Hematopoietic multipotent progenitor cell treated with erythropoietin and hydrocortisone succinate and interleukin-3 and kit ligand, for 15 days (in vitro differentiated cells): Measurements from ENCODE around the gene ALDH1L2.

ENCODE experiments used
- DNase-seq: peaks from one replicate; pipeline ENCODE4 v3.0.0-alpha.2; 2015; ENCODE audit warnings: low spot score

The ALDH1L2 gene

GRCh38 chr12:105032703-105033357 lies 51.4 kb downstream of the ALDH1L2 start:
- no peak for DNase-seq

DNA sequence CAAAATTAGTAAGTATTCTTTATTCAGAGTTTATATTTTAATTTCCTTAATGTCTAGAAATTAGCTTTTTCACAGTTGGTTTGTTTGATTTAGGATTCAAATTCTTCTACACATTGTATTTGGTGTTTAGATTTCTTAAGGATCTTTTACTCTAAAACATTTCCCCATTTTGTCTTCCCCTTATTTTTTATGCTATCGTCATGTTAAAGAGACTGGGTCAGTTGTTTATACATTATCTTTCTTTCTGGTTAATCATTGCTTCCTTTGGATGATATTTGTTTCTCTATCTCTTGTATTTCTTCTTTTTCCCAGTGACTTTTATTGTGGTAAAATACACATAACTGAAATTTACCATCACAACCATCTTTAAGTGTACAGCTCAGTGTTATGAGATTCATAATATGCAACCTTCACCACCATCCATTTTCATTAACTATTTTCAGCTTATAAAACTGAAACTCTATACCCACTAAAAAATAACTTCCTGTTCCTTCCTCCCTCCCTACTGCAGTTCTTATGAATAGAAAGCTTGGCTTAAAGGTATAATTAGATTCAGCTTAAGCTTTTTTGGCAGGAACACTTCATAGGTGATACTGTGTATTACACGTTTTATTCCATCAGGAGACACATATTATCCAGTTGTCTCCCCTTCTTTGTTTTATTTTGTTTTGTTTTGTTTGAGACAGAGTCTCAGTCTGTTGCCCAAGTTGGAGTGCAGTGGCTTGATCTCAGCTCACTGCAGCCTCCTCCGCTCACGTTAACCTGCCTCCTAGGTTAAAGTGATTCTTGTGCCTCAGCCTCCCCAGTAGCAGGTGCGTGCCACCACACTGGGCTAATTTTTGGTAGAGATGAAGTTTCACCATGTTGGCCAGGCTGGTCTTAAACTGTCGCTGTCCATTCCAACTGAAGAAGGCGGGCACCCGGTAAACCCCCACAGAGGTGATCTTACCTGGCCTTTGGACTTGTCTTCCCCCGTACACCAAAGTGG lies 53.1 kb downstream of the ALDH1L2 start:
- no peak for DNase-seq

GRCh38 chr12:105026411-105026810 lies 57.8 kb downstream of the ALDH1L2 start:
- no peak for DNase-seq

DNA sequence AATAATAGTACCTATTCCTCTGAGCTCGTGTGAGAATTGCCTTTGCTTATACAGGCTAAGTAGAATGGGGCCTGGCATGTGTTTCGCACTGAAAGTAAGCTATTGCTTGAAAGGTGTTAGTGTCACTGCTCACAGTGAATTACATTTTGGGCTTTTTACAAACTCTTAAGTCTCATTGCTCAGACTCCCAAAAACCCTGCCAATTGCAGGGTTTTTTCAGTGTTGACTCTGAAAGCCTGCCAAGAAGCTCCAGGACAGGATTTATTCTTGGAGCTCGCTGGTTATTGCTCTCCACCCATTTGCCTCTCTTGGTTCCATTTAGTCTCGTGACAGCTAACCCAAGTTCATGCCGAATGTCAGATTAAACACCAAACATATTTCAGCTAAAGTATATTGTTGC lies 58.4 kb downstream of the ALDH1L2 start:
- no peak for DNase-seq

- no peak for DNase-seq
These were observed 59.3 kb downstream of the ALDH1L2 start for GRCh38 chr12:105024928-105025327.

DNA sequence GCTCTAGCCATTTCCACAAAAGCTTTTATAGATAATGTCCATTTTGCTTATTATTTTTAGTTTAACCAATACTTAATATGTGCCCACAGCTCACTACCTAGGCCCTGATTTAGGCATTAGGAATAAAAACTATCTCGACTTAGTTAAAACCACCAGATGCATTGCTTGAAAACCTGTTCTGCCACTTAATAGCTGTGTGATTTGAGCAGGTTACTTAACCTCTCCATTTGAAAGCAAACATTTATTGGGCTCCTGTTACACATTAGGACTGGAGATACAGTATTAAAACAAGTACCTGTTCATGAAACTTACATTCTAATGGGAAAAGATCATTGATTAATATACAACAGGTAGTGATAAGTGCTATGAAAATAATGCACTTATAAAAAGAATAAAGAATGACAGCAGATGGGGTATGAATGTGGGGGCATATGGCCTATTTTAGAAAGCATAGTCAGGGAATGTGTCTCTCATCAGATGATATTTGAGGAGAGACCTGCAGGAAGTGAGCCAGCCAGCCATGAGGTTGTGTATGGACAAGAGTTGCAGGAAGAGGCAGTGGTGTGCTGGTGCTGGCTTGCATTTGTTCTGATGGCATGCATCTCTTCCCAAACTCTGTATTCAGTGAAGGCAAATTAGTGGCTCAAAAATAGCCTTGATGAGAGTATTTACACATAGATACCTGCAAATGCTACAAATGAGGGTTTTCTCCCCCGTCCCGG lies 63.9 kb downstream of the ALDH1L2 start:
- DNase-seq = no peak

- no peak for DNase-seq
These were observed 65.5 kb downstream of the ALDH1L2 start for GRCh38 chr12:105018776-105019175.

GRCh38 chr12:105018012-105018411 lies 66.2 kb downstream of the ALDH1L2 start:
- no peak for DNase-seq

GRCh38 chr12:105015543-105015942 lies 68.7 kb downstream of the ALDH1L2 start:
- DNase-seq = no peak

DNA sequence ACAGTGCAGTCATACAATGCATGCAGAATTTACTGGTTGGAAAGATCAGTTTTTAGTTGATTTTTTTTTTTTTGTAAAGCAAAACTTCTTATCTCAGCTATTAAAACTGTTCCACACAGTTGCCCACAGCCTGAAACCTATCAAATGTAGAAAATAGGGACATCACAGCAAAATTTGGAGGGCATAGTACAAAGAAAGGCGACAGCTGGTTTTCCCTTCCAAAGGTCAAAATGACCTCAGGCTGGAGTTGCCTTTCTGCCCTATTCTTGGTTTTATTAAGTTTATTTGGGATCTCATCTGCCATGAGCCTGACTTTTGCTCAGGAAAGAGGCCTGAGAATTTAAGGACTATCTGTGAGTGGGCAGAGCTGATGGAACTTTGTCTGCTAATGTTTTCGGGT lies 69.7 kb downstream of the ALDH1L2 start:
- DNase-seq = no peak

- no peak for DNase-seq
These were observed 70.4 kb downstream of the ALDH1L2 start for GRCh38 chr12:105013892-105014291.

GRCh38 chr12:105001476-105001875 lies 82.8 kb downstream of the ALDH1L2 start:
- no peak for DNase-seq

GRCh38 chr12:104999347-104999685 lies 84.9 kb downstream of the ALDH1L2 start:
- DNase-seq = no peak

DNA sequence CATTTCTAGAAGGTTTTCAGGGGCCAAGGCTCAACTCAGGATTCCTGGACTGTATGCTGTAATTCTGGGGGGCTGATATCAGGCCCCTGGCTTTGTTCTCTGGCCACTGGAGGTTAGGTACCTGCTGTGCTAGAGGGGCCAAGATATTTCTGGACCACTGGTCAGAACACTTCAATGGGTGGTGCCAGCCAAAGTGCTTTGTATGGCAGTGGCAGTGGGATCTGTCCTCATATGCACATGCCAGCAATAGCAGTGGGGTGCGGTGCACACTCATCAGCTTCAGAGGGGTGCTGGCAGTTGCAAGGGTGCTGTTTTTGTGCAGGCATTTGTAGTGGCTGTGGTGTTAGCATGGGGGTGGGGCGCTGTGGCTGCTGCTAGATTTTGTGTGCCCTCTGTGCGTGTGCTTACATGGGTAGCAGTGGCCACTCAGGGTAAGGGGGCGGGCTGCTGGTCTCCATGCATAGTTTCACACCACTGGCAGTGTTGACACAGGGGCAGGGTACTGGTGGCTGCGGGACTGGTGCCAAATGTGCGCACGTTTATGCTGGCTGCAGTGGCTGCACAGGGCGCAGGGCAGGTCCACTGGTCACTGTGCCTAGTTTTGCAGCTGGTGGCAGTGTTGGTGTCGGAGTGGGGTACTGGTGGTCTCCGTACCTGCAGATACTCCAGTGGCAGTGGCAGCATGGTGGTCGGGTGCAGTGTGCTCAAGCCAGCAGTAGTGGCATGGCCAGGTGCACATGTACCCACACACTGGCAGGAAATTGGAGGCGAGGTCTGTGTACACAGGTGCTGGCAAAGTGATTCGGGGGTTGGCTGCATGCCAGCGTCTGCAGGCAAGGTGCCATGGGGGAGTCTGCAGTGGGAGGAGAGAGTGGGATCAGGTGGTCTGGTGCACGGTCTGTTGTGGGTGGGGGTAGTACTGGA lies 85.6 kb downstream of the ALDH1L2 start:
- DNase-seq = no peak

GRCh38 chr12:104997541-104997940 lies 86.7 kb downstream of the ALDH1L2 start:
- DNase-seq = no peak

DNA sequence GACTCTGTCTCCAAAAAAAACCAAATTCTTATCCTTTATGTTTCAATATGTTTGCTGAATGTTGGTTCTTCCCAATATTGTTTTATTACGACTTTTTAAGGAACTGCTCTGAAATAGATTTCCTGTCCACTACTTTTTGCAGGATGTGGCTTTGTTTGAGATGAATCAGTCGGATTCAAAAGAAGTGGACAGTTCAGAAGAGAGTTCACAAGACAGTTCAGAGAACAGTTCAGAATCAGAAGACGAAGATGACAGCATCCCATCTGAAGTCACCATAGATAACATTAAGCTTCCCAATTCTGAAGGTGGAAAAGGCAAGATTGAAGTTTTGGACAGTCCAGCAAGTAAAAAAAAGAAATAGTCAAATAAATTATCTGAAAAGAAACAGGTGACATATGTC lies 89.9 kb downstream of the ALDH1L2 start:
- DNase-seq = no peak

GRCh38 chr12:104991565-104992128 lies 92.6 kb downstream of the ALDH1L2 start:
- DNase-seq = no peak

GRCh38 chr12:104990950-104991349 lies 93.3 kb downstream of the ALDH1L2 start:
- DNase-seq = no peak

- DNase-seq = peak; percentile 77
These were observed 98.0 kb downstream of the ALDH1L2 start, which contains the start of gene NOPCHAP1 for GRCh38 chr12:104986022-104986941. NOPCHAP1 (plus strand) TSS chr12:104986316; CDS start chr12:104986353, 37 bp downstream.

DNA sequence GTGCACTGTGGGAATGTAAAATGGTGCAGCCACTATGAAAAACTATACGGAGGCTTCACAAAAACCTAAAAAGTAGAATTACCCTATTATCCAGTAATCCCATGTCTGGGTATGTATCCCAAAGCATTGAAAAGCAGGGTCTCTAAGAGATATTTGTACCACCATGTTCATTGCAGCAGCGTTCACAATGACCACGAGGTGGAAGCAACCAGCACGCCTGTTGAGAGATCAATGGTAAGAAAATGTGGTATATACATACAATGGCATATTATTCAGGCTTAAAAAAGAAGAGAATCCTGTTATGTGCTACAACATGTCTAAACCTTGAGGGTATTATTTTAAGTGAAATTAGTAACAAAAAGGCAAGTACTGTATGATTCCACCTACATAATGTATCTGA lies 99.1 kb downstream of the ALDH1L2 start:
- no peak for DNase-seq
